Hepatic stellate cell (primary cell): ENCODE results near the gene TGFBR3L.
"Not testable (repeated sequence)": the region's sequence is repeated elsewhere in the genome, so short reads cannot be mapped to it uniquely, and the experiment has no call there.

Source experiments
- DNase-seq: peaks from one replicate; pipeline ENCODE4 v3.0.0; 2011; ENCODE audit warnings: low spot score

Gene TGFBR3L

DNA sequence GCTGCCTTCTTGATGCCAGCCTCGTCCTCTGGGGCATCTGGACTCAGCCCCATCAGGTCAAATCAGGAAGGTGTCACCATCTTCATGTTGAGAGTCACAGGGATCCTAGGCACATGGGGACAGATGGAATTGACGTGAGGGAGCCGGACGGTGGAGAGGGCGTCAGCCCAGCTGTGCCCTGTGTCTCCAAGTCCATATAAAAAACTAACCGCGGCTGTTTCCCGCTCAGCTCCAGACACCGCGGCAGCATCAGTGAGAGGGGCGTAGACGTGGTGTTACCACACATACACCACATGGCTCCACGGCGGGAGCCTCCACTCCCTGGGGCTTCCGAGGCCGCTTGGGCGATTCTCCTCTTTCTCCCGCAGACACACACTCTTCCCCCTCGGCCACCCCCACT lies 34.8 kb upstream of the TGFBR3L start:
- no peak for DNase-seq

DNA sequence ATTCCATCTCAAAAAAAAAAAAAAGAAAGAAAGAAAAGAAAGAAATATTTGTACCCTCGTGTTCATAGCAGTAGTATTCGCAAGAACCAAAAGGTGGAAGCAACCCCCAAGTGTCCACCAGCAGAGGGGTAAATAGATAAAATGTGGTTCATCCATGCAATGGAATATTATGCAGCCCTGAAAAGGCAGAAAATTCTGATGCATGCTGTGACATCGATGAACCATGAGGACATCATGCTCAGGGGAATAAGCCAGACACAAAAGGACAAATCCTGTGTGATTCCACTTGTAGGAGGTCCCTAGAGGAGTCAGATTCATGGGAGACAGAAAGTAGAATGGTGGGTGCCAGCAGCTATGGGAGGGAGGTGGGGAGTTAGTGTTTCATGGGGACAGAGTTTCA lies 32.7 kb upstream of the TGFBR3L start:
- no peak for DNase-seq

DNA sequence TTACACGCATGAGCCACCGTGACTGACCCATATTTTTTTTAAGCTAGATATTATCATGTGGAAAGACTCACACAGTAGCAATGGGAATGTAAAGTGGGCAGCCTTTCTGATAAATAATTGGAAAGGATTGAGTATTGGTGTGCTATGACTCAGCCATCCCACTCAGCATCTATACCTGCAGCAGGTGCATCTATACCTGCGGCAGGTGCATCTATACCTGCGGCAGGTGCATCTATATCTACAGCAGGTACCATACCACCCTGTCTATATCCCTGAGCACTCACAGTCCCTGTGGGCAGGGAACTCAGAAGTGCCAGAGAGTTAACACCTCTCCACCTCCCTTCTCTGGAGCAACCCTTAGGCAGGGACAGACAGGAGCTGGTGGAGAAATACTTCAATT lies 31.5 kb upstream of the TGFBR3L start:
- DNase-seq: no peak

DNA sequence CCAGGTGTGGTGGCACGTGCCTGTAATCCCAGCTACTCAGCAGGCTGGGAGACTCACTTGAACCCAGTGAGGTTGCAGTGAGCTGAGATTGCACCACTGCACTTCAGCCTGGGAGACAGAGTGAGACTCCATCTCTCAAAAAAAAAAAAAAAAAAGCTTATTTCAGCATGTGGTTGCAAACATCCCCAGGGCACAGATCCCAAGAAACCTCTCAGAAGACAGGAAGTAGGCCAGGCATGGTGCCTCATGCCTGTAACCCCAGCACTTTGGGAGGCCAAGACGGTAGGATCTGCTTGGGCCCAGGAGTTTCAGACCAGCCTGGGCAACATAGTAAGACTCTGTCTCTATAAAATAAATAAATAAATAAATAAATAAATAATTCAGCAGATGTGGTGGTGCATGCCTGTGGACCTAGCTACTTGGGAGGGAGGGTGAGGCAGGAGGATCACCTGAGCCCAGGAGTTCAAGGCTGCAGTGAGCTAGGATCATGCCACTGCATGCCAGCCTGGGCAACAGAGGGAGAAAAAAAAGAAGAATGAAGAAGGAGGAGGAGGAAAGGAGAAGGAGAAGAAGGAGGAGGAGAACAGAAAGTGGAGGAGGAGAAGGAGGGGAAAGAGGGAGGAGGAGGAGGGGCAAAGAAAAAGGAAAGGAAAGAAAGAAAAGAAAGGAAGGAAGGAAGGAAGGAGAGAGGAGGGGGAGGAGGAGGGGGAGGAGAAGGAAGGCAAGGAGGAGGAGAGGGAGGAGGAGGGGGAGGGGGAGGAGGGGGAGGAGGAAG lies 30.6 kb upstream of the TGFBR3L start:
- DNase-seq: no peak

DNA sequence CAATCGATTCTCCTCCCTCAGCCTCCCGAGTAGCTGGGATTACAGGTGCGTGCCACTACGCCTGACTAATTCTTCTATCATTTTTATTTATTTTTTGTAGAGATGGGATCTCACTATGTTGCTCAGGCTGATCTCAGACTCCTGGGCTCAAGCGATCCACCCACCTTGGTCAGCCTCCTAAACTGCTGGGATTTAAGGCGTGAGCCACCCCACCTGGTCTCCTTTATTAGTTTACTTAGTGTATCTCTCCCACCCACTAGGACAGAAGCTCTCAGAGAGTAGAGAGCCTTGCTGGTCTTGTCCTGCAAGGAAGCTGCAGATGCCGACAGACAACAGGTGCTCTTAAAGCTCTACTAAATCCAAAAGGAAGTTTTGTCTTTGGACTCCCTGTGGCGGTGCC lies 28.8 kb upstream of the TGFBR3L start:
- no peak for DNase-seq

DNA sequence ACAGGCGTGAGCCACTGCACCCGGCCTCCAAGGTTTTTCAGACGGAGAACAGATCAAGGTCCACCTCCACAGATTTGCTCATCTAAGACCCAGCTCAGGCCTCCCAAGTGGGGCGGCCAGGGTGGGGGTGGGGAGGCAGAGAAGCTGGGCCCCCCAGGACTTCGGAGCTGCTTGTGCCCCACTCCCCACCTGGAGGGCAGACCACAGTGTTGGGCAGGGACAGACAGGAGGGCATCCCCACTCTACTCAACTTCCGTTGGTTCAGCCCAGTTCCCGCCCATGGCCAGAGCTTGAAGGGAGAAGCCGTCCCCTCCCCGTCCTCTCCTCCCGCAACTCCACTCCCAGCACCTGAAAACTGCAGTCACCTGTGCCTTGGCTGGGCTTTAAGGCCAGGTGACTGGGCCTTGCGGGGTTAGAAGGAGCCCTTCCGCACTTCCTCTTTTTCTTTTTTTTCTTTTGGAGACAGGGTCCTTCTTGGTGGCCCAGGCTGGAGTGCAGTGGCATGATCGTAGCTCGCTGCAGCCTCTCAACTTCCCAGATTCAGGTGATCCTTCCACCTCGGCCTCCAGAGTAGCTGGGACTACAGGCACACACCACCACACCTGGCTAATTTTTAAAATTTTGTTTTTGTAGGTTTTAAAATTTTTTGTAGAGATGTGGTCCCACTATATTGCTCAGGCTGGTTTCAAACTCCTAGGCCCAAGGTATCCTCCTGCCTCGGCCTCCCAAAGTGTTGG lies 27.1 kb upstream of the TGFBR3L start:
- no peak for DNase-seq

DNA sequence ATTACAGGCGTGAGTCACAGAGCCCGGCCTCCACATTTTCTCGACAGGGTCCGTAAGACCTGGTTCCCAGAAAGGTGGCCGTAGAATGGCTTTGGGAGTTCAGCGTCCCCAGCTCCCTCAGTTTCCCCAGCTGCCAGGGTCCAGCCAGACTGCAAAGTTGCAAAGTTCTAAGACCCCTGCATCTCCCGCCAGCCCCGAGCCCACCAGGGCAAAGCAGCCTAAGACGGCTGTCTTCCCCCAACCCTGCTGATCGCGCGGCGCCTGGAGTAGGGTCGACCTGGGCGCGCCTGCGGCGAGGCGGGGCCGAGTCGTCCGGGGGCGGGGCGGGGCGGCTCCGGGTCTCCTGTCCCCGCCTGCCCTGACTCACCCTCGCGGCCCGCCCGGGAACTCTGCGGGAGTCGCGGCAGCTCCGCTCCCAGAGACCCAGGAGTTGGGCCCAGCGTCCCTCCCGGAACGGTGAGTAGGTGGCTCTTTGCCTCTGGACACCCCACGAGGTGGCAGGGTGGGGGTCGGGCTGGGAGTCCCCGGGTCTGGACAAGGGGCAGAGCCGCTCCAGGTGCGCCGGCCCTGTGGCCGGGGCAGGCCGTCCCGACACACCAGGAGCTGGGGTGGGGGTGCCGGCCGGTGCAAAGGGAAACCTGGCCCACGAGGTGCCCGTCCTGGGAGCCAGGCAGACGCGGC lies 26.3 kb upstream of the TGFBR3L start, which contains the start of gene LRRC8E:
LRRC8E (plus strand) TSS at position 366 of the 681 bp plus-strand sequence. CDS start 7,094 bp downstream, outside the sequence.
- peak; percentile 80 for DNase-seq

DNA sequence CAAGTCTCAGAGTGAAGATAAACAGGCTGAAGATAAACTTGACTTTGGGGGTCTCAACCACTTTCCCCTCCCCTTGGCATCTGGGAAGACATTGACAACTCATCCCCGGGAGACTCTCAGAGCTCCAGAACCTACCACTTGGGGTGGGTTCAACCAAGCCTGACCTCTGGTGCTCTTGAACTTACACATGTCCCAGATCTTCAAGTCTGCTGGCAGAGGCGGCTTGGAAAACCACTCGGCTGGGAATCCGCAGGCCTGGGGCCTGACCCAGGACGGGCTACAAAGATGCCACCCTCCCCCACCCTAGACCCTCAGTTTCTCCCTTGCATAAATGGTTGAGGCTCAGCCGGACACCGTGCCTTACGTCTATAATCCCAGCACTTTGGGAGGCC lies 25.8 kb upstream of the TGFBR3L start:
- DNase-seq: no peak

DNA sequence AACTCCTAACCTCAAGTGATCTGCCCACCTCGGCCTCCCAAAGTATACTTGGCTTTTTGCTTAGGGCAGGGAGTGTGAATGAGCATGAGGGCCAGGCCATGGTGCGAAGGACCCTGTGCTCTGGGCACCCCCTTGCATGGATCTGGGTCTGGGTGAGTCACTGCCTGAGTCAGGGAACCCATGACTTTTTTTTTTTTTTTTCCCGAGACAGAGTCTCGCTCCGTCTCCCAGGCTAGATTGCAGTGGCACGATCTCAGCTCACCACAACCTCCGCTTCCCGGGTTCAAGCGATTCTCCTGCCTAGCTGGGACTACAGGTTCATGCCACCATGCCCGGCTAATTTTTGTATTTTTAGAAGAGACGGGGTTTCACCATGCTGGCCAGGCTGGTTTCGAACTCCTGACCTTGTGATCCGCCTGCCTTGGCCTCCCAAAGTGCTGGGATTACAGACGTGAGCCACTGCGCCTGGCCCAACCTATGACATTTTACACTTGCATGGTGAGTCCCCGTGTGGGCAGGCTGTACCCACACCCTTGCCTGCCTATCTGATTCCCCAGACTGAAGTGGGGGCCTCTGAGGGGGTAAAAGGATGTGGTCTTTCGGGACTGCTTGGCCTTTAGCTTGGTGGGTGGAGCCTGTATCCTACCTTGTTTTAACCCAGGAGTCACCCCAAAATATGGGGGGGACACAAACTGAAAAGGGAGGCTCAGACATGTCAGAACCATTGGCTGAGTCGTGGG lies 21.1 kb upstream of the TGFBR3L start:
- not testable (repeated sequence) for DNase-seq

DNA sequence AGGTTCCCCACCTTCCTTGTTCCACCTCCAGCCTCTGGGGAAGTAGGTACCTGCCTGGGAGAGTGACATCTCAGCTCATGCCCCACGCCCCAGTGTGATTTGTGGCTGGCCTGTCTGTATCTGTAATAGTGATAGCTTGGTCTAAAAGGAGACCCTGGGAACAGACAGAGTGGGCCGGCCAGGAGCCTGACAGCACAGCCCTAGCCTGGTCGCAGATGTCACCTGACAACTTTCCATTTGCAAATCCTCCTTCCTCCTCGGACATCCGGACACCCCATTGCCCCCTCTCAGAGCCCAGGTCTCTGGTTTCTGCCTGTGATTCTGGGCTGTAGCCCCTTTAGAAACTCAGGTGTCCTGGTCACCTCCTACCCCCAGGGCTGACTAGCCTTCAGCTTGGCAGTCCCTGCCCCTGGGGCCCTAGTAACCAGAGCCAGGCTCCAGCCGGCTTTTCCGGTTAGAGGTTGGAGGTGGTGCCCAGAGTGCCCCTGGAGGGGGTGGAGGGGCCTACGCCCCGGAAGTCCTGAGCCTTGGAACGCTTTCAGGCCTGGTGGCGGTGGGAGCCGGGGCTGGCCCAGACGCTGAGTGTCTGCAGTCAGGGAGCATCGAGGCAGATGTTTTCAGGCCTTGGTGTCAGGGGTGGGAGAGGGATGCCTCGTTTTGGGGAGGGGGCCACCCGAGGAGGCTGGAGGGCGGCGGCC lies 19.9 kb upstream of the TGFBR3L start:
- no peak for DNase-seq

DNA sequence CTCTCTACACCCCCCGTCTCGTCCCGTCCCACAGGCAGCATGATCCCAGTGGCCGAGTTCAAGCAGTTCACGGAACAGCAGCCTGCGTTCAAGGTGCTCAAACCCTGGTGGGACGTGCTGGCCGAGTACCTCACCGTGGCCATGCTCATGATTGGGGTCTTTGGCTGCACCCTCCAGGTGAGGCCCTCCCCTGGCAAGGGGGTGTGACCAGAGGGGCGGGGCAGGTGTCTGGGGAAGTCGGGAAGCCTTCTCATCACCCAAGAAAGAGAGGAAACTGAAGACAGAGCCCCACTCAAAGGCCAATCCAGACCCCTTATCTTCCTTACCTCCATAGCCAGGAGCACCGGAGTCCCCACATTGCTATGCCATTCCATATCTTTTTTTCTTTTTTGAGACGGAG lies 19.1 kb upstream of the TGFBR3L start:
- DNase-seq: no peak

DNA sequence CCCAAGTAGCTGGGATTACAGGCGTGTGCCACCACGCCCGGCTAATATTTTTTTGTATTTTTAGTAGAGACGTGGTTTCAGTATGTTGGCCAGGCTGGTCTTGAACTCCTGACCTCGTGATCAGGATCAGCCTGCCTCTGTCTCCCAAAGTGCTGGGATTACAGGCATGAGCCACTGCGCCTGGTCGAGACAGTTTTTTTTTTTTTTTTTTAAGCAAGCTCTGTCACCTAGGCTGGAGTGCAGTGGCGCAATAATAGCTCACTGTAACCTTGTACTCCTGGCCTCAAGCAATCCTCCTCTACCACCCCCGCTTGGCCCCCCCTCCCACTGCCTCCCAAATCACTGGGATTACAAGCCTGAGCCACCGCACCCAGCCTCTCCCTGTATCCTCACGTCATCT lies 17.3 kb upstream of the TGFBR3L start:
- no peak for DNase-seq

DNA sequence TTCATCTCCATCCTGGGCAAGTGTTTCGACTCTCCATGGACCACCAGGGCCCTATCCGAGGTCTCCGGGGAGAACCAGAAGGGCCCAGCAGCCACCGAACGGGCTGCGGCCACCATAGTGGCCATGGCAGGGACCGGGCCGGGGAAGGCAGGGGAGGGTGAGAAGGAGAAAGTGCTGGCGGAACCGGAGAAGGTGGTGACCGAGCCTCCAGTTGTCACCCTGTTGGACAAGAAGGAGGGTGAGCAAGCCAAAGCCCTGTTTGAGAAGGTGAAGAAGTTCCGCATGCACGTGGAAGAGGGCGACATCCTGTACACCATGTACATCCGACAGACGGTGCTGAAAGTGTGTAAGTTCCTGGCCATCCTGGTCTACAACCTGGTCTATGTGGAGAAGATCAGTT lies 15.7 kb upstream of the TGFBR3L start:
- DNase-seq: no peak

DNA sequence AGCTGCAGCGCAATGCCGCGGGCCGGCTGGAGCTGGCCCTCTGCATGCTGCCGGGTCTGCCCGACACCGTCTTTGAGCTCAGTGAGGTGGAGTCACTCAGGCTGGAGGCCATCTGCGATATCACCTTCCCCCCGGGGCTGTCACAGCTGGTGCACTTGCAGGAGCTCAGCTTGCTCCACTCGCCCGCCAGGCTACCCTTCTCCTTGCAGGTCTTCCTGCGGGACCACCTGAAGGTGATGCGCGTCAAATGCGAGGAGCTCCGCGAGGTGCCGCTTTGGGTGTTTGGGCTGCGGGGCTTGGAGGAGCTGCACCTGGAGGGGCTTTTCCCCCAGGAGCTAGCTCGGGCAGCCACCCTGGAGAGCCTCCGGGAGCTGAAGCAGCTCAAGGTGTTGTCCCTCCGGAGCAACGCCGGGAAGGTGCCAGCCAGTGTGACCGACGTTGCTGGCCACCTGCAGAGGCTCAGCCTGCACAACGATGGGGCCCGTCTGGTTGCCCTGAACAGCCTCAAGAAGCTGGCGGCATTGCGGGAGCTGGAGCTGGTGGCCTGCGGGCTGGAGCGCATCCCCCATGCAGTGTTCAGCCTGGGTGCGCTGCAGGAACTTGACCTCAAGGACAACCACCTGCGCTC lies 14.8 kb upstream of the TGFBR3L start:
- no peak for DNase-seq

DNA sequence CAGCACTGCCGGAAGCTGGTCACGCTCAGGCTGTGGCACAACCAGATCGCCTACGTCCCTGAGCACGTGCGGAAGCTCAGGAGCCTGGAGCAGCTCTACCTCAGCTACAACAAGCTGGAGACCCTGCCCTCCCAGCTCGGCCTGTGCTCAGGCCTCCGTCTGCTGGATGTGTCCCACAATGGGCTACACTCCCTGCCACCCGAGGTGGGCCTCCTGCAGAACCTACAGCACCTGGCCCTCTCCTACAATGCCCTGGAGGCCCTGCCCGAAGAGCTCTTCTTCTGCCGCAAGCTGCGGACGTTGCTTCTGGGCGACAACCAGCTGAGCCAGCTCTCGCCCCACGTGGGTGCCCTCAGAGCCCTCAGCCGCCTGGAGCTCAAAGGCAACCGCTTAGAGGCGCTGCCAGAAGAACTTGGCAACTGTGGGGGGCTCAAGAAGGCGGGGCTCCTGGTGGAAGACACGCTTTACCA lies 14.2 kb upstream of the TGFBR3L start:
- no peak for DNase-seq

DNA sequence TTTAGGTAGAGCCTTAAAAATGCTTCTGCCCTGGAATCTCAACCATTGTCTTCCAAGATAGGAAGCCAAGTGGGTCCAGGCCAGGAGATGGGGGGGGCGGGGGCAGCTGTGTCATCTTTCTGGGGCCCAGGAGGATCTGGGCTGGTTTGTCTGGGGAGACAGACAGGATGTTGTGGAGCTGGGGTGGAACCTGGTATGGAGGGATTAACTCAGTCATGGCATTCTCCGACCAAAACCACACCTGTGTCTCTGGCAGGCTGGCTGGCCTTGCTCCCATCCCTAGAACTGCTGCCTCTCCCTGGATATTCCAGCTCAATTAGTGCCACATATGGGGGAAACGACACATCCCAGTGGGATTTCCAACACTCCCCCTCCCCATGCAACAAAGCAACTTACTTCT lies 13.7 kb upstream of the TGFBR3L start:
- no peak for DNase-seq

DNA sequence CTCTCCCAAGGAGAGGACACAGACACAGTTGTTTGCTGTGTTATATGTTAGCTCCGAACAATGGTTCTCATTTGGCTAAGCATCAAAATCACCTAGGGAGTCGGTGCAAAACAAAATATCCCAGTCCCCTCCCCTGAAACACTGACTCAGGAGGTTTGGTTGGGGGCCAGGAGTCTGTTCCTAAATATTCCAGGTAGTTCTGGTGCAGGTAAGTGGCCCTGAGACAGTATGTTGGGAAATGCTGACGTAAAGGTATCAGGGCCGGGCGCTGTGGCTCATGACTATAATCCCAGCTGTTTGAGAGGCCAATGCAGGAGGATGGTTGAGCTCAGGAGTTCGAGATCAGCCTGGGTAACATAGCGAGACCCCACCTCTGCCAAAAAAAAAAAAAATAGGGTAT lies 13.3 kb upstream of the TGFBR3L start:
- DNase-seq: no peak

DNA sequence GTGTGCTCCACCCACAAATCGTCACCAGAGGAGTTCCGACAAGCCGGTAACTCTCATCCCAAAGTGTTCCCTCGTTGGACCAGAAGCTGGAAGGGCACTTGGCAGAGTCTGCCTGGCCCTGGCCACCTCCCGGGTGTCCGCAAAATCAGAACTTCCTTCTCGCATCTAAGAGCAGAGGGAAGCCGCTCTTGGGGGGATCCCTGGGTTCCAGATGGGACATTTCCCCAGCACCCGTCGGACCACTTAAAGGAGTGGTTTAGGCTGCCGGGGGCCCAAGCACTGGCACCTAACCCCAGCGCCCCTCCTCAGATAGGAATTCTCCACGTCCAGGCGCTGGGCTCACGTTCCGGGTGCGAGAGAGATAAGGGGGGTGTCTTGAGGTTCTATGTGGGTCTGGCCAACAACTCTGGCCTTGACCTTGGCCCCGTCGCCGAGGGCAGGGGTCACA lies 11.8 kb upstream of the TGFBR3L start:
- no peak for DNase-seq

DNA sequence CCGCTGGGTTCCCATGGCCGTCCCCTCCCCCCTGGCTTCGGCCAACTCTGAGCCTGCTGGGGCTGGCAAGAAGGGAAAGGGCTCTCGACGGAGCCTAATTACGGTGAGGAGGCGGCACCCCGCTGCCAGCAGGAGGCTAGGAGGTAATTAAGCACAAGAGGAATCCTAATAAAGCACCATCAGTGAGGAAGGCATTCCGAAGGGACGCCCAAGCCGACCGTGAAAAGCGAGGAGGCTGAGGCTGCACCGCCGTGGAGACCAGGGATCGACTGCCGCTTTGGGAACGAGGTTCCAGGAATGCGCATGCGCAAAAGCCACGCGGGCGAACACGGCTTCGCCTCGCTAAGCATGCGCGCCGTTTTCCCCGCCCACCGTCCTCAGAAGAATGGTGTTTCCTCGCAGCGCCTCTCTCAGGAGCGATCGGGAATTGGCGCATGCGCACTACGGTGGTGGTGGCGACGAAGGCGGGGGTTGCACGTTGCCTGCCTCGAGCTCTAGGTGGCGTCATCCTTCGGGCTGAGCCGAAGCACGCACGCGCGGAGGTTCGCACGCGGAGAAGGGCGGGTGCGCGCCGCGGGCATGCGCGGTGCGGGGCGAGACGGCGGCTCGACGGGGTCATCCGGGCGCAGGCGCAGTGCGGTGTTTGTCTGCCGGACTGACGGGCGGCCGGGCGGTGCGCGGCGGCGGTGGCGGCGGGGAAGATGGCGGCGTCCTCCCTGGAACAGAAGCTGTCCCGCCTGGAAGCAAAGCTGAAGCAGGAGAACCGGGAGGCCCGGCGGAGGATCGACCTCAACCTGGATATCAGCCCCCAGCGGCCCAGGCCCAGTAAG lies 11.2 kb upstream of the TGFBR3L start, which contains the start of gene MAP2K7:
MAP2K7 (plus strand) TSS at position 634 of the 830 bp plus-strand sequence; CDS start at position 702, 68 bp downstream.
- peak; percentile 100 for DNase-seq
